K562 (cell line): ENCODE measurements around the gene KRTAP2-3. TPM values are rescaled to one million over a fixed set of nuclear protein-coding genes. Genes with fewer than 3 reads are reported as not detected.

ENCODE experiments used
- ATAC-seq: fragments of 200-7000 bp; cut with Tn5 transposase; 3 replicates; pipeline ENCODE4 v1.9.1; 2020; ENCODE audit warnings: moderate library complexity
- BruUV-seq: library from RNA; stranded (reverse); fragments of 400-500 nt; replicated peaks from 2 replicates; lab custom pipeline; 2021; lab: Mats Ljungman, UMichigan
- CTCF ChIA-PET: fragments of 300-600 bp; formaldehyde crosslinking; extraction: SDS; loops from one replicate; lab custom pipeline; 2021; ENCODE audit warnings: low intra/inter-chr PET ratio; lab: Yijun Ruan, JAX
- POLR2A ChIA-PET: fragments of 300-600, 350-650 bp; sonication (Branson Sonifier 250); formaldehyde crosslinking; extraction: SDS; loops from one replicate; lab custom pipeline; 2021; ENCODE audit warnings: antibody characterized with exemption, inconsistent platforms; lab: Yijun Ruan, JAX
- DNase-seq, 4 experiments: peaks; one replicate each; pipeline versions ENCODE4 v3.0.0 to v3.0.0-alpha.2; 2011 to 2018; ENCODE audit warnings: low spot score in 3 of 4, mixed read lengths in 3 of 4; ENCODE audit errors: extremely low read depth in 1 of 4
- FAIRE-seq: peaks from 2 replicates; lab custom pipeline; 2011; peaks lifted over from hg19 to GRCh38; lab: Jason Lieb, UNC
- H2AFZ ChIP-seq: 2 replicates; pipeline ENCODE4 v1.6.0; 2011; ENCODE audit warnings: low read depth, low read length, control low read depth, inconsistent platforms
- H3K27ac ChIP-seq: fragments of 200-600 bp; 3 replicates; pipeline ENCODE4 v1.8.0; 2011; ENCODE audit warnings: low read depth, mild to moderate bottlenecking, control low read depth, inconsistent platforms, low read length, moderate library complexity, mixed read lengths; ENCODE audit errors: extremely low read depth
- H3K27me3 ChIP-seq, 2 experiments: fragments of 300-600 bp in 1 of 2; 2 replicates in 1 of 2; 3 replicates in 1 of 2; pipeline versions ENCODE4 v1.6.0 to v1.8.0; 2011; ENCODE audit warnings: inconsistent platforms in 2 of 2, low read length in 2 of 2, mild to moderate bottlenecking in 1 of 2, mixed read lengths in 1 of 2, moderate library complexity in 1 of 2; ENCODE audit not compliant: control insufficient read depth in 2 of 2, insufficient read depth in 2 of 2
- H3K36me3 ChIP-seq: fragments of 300-600 bp; 3 replicates; pipeline ENCODE4 v1.8.0; 2011; ENCODE audit warnings: mild to moderate bottlenecking, low read length, inconsistent platforms; ENCODE audit not compliant: control insufficient read depth, insufficient read depth
- H3K4me1 ChIP-seq, 2 experiments: fragments of 200-600 bp in 1 of 2; replicated peaks in 1 of 2; 2 replicates in 1 of 2; 3 replicates in 1 of 2; pipeline versions ENCODE4 v1.5.1 to v1.8.0; 2011; ENCODE audit warnings: inconsistent platforms in 2 of 2, low read length in 2 of 2, mild to moderate bottlenecking in 1 of 2, mixed read lengths in 1 of 2, moderate library complexity in 1 of 2; ENCODE audit not compliant: control insufficient read depth in 2 of 2, insufficient read depth in 2 of 2
- H3K4me2 ChIP-seq: 2 replicates; pipeline ENCODE4 v1.6.1; 2011; ENCODE audit warnings: low read length, control low read depth, inconsistent platforms, mixed read lengths; ENCODE audit not compliant: insufficient read depth
- H3K4me3 ChIP-seq: fragments of 200-600 bp; sonication (generic), shearing (Covaris generic); 2 replicates; pipeline ENCODE4 v1.5.1; 2016; ENCODE audit warnings: control low read depth, inconsistent platforms
- H3K79me2 ChIP-seq: fragments of 200-600 bp; 3 replicates; pipeline ENCODE4 v1.8.0; 2011; ENCODE audit warnings: low read length, inconsistent platforms; ENCODE audit not compliant: control insufficient read depth, insufficient read depth
- H3K9ac ChIP-seq, 2 experiments: 2 replicates each; pipeline versions ENCODE4 v1.6.0 to v1.6.1; 2011; ENCODE audit warnings: low read depth in 2 of 2, low read length in 2 of 2, control low read depth in 1 of 2, inconsistent platforms in 1 of 2, mild to moderate bottlenecking in 1 of 2, mixed read lengths in 1 of 2; ENCODE audit not compliant: insufficient read depth in 1 of 2
- H3K9me1 ChIP-seq: one replicate; pipeline ENCODE4 v1.6.0; 2011; ENCODE audit warnings: inconsistent platforms, mild to moderate bottlenecking, low read length, moderate library complexity; ENCODE audit not compliant: control insufficient read depth, insufficient read depth
- H3K9me3 ChIP-seq: replicated peaks from 2 replicates; pipeline ENCODE4 v1.5.1; 2011; ENCODE audit warnings: low read depth, low read length, inconsistent platforms; ENCODE audit not compliant: control insufficient read depth, insufficient read depth
- H4K20me1 ChIP-seq: replicated peaks from 2 replicates; pipeline ENCODE4 v1.6.1; 2011; ENCODE audit warnings: low read length, inconsistent platforms, mixed read lengths; ENCODE audit not compliant: control insufficient read depth, insufficient read depth
- DACH1 ChIP-seq: fragments of 450-650 bp; IDR thresholded peaks from 2 replicates; pipeline ENCODE4 v1.6.1; 2018; ENCODE audit not compliant: partially characterized antibody
- PHF8 ChIP-seq: fragments of 200-600 bp; sonication (generic); IDR thresholded peaks from 2 replicates; pipeline ENCODE4 v1.6.1; 2012; ENCODE audit warnings: mixed run types, mild to moderate bottlenecking, inconsistent platforms, low read length, moderate library complexity, borderline replicate concordance
- RBM14 ChIP-seq: fragments of 200-400 bp; formaldehyde crosslinking; IDR thresholded peaks from 2 replicates; pipeline ENCODE4 v1.6.1; 2018; ENCODE audit warnings: low read depth, mild to moderate bottlenecking, low read length, moderate library complexity, borderline replicate concordance; ENCODE audit not compliant: insufficient read depth
- SRF ChIP-seq, 2 experiments: fragments of 250-450, 450-650 bp in 1 of 2; sonication (Bioruptor Pico) in 1 of 2; sonication (generic) in 1 of 2; formaldehyde crosslinking; IDR thresholded peaks; 2 replicates each; pipeline versions ENCODE4 v1.5.0 to v1.5.1; 2020 to 2022; ENCODE audit warnings: mild to moderate bottlenecking in 1 of 2, missing genetic modification reagents in 1 of 2
- ZBTB12 ChIP-seq: fragments of 250-450 bp; sonication (Bioruptor Pico); IDR thresholded peaks from 2 replicates; pipeline ENCODE4 v1.4.0; 2020
- WGBS: fragments of 100-300 bp; shearing (Covaris generic); methylation state at CpG from one replicate; pipeline ENCODE4 v1.1.6; 2016; ENCODE audit warnings: low coverage, mixed read lengths; ENCODE audit not compliant: insufficient coverage; ENCODE audit errors: missing lambda C conversion rate; 5-methylcytosine and 5-hydroxymethylcytosine counted together
- in situ Hi-C: fragments of 300-500 bp; cut with MboI; formaldehyde crosslinking; loops from 4 replicates; pipeline ENCODE4 v1.15.0; 2018; ENCODE audit warnings: inconsistent platforms, mixed read lengths
- intact Hi-C: fragments of 100-400 bp; cut with micrococcal nuclease; formaldehyde crosslinking; loops from 2 replicates; pipeline ENCODE4 v1.14.2; 2022
- polyA plus RNA-seq, 8 experiments: library from polyadenylated mRNA; depleted of rRNA in 4 of 8; stranded (reverse) in 5 of 8; unstranded in 3 of 8; fragments of >200 nt; fragmentation: Nextera tagmentation in 2 of 8; fragmentation: Illumina TruSeq in 1 of 8; extraction: Ambion mirVana in 2 of 8; extraction: Trizol in 1 of 8; gene quantifications; 2 replicates each; pipeline versions ENCODE4 v1.2.1 to v1.2.3, GENCODE V29; 2011 to 2014; ENCODE audit warnings: inconsistent platforms in 1 of 8, missing spikeins in 1 of 8
- total RNA-seq, 7 experiments: library from RNA; depleted of rRNA in 6 of 7; stranded (reverse); fragments of >200 nt in 6 of 7; fragmentation: Illumina TruSeq in 2 of 7; extraction: Trizol in 2 of 7; gene quantifications; 2 replicates each; pipeline versions ENCODE4 v1.2.1 to v1.2.3, GENCODE V29; 2011 to 2021; ENCODE audit warnings: low replicate concordance in 1 of 7

The KRTAP2-3 gene
- total and polyA plus RNA-seq, 9 of the 15 experiments (the other 6 are each of a cell fraction or from before 2014, with no cell fraction given) = not detected

GRCh38 chr17:41052566-41052965 lies 7.3 kb downstream of the KRTAP2-3 start:
- FAIRE-seq (no peak), DNase-seq (no peak), ATAC-seq (no peak)
- Histone ChIP-seq H3K9me3 (no peaks in the 10 kb centered on the region), H4K20me1 (no peaks in the 10 kb centered on the region), H3K9me1 (no peaks in the 10 kb centered on the region), H3K27ac (no peak overlapping the region), H2AFZ (no peak overlapping the region), H3K27me3 (peaks cover 7% of the 10 kb centered on the region in 2 experiments; a peak in 4 of 5 replicates), H3K9ac (no peak overlapping the region), H3K4me3 (no peak overlapping the region), H3K4me2 (no peak overlapping the region), H3K4me1 (no peaks in the 10 kb centered on the region), H3K79me2 (no peaks in the 10 kb centered on the region), H3K36me3 (no peaks in the 10 kb centered on the region)
- intact Hi-C loops = no loop called here
- in situ Hi-C loops = no loop called here
- CTCF ChIA-PET = no interaction called here
- POLR2A ChIA-PET = no interaction called here
- no TSS peak for BruUV-seq
- TF ChIP-seq DACH1 (no peak), RBM14 (no peak), ZBTB12 (CRISPR knock-in tag) (no peak), SRF (CRISPR knock-in tag; IDR thresholded peaks at IDR 0.05) (no peak)

GRCh38 chr17:41049110-41049509 lies 10.8 kb downstream of the KRTAP2-3 start:
- Histone ChIP-seq H3K36me3 (no peaks in the 10 kb centered on the region), H3K79me2 (no peaks in the 10 kb centered on the region), H3K9me3 (no peaks in the 10 kb centered on the region), H3K27me3 (peaks cover 2 to 7% of the 10 kb centered on the region in 2 experiments; a peak in 3 of 5 replicates), H3K4me3 (no peak overlapping the region), H2AFZ (no peak overlapping the region), H3K9me1 (no peaks in the 10 kb centered on the region), H3K27ac (no peak overlapping the region), H3K4me1 (no peaks in the 10 kb centered on the region), H4K20me1 (no peaks in the 10 kb centered on the region), H3K4me2 (no peak overlapping the region), H3K9ac (no peak overlapping the region)
- ChIA-PET CTCF (no interaction called here), POLR2A (interaction anchor here (1.0 kb wide), 1 partner anchor 10 kb away, joined by 3 read pairs; no protein-coding TSS in a partner anchor)
- 2% methylated on average over 2 of the region's 2 CpGs for WGBS
- DNase-seq (no peak), ATAC-seq (no peak), FAIRE-seq (no peak)
- no peak for TF ChIP-seq PHF8
- in situ Hi-C loops (no loop called here), intact Hi-C loops (no loop called here)
- no TSS peak for BruUV-seq
